T-helper 1 cell treated with Interleukin-12 subunit alpha and Interleukin-12 subunit beta and Interleukin-4 antibody, amounts not matched to agents 30 ng/mL and 1 ng/mL, for 36 hours (primary cell): Measurements from ENCODE around the gene DUSP18. TPM values are rescaled to one million over a fixed set of nuclear protein-coding genes. Genes with fewer than 3 reads are reported as not detected.
"Not testable (repeated sequence)": the region's sequence is repeated elsewhere in the genome, so short reads cannot be mapped to it uniquely, and the experiment has no call there.

ENCODE experiments used
- intact Hi-C: fragments of 100-400 bp; cut with micrococcal nuclease; formaldehyde crosslinking; loops from one replicate; pipeline ENCODE4 v1.15.1; 2024
- total RNA-seq: library from RNA; stranded (reverse); gene quantifications from 2 replicates; pipeline ENCODE4 v1.2.3, GENCODE V29; 2022

DUSP18 gene
- total RNA-seq, 1 donor from 2014 or later: 15.7 TPM

GRCh38 chr22:30679895-30680690 is 12.4 kb upstream of the DUSP18 start:
- intact Hi-C loops: not testable (repeated sequence)

GRCh38 chr22:30676565-30676964 is 8.9 kb upstream of the DUSP18 start:
- intact Hi-C loops: not testable (repeated sequence)

- intact Hi-C loops: no loop called here
These were observed 7.8 kb upstream of the DUSP18 start for GRCh38 chr22:30675436-30675835.

DNA sequence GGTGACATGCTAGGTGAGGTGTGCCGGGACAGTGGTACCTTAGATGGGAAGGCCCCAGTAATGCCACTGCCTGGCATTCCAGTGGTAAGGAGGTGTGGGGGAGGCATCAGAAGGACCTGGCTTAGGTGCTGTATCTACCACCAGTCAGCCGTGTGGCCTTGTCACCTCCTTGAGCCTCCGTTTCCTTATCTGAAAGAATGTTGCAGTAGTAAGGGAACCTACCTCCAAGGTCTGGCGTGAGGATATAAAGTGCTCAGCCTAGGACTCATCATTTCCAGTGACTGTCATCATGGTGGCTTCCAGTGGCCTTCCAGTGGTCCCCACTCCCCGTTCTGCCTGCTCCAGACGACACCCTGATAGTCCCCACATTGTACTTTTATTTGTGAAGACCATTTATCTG is 6.8 kb upstream of the DUSP18 start:
- intact Hi-C loops: no loop called here

DNA sequence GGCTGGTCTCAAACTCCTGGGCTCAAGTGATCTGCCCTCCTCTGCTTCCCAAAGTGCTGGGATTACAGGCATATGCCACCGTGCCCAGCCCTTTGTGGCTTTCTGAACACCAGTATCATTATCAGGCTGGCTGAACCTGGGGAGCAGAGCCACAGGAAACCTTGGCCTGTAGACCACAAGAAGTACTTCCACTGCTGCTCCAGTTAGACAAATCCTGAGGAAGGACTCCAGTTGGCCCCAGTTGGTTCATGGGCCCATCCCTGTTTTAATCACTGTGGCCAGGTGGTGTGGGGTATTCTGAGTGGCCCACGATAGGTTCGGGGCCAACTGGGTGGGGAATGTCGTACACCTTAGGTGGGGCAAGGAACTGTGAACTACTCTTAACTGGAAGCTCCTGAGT is 5.5 kb upstream of the DUSP18 start:
- intact Hi-C loops: no loop called here

DNA sequence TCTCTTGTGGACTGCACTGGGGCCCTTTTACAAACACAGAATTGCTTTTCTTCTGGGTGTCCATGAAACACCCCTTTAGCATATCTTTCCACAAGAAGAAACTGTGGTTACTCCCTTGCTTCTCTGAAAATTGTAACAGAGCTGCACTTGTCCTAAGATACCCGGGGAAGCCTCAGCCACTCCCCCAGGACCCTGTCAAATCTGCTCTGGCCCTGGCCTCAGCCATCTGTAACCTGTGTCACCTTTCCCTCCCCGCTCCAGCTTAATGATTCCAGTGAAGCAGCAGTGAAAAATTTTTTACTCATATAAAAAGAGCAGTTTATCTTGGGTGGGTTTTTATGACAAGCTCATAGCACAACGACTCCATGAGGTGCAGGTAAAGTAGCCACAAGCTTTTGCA is 3.4 kb upstream of the DUSP18 start:
- intact Hi-C loops: no loop called here

- intact Hi-C loops: loop anchor here (5.0 kb wide), 2 partner anchors 274 to 1284 kb away; no protein-coding TSS in a partner anchor
These were observed 673 bp upstream of the DUSP18 start for GRCh38 chr22:30668386-30668710.

DNA sequence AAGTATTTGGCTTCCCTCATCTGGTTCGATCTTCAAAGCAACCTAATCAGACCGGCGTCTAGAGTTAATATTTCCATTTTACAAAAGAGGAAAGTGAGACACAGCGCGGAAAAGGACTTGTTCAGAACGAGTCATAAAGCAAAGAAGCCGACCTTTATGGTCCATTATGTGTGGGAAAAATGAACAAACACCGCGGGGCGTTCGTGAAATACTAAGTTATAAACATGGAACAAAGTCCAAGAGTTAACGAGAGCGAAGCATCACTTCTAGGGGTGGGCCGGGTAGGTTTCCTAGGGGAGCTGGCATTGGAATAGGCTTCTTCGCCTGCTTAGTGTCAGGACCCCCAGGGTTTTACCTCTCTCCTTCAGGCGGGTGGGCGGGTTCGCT is 575 bp downstream of the DUSP18 start:
- intact Hi-C loops: loop anchor here (1.0 to 5.0 kb wide), 11 partner anchors 18 to 1285 kb away; partner anchors contain the start of genes ASCC2, OSBP2, SMTN and TUG1

DNA sequence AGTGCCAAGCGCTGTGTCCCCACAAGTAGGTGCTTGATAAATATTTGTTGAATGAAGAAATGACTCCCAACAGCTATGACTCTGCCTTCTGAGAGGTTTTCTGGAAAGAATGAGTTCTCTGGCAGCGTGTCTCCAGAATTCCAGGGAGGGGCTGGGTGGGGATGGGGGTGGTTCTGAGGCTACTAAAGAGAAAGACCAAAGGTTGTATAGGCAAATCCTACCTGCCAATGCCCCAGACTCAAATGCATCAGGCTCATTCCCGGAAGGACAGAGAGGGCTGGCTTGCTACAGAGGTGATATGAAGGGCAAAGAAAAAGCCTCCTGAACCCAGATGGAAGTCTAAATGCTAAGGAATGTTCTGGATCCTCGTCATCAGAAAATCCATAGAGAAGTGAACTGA is 1.9 kb downstream of the DUSP18 start:
- intact Hi-C loops: loop anchor here (2.0 to 5.0 kb wide), 4 partner anchors 79 to 1287 kb away; partner anchors contain the start of gene SMTN

- intact Hi-C loops: loop anchor here (5.0 kb wide), 2 partner anchors 277 to 1287 kb away; no protein-coding TSS in a partner anchor
These were observed 2.4 kb downstream of the DUSP18 start for GRCh38 chr22:30665266-30665665.

- intact Hi-C loops: loop anchor here (5.0 kb wide), 2 partner anchors 278 to 1288 kb away; no protein-coding TSS in a partner anchor
These were observed 2.9 kb downstream of the DUSP18 start for GRCh38 chr22:30664798-30665197.

GRCh38 chr22:30662040-30662439 is 5.6 kb downstream of the DUSP18 start:
- intact Hi-C loops: no loop called here

- intact Hi-C loops: no loop called here
These were observed 12.1 kb downstream of the DUSP18 start for GRCh38 chr22:30655532-30655931.

DNA sequence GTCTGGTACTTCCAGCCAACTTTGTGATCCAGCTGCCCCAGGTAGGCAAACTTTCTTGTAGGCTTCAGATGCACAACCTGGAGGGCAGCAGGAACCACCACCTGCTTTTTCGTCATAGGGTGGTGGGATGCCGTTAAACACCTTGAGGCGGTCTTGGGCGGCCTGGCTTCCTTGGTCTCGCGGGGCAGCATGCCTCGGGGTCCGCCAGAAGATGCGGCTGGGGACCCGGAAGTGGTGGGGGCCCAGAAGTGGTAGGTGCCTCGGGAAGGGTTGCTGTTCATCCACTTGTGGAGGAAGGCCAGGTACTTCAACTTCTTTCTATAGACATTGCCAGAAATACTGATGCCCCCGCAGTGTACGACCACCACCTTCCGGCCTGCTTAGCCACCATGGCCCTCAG is 13.3 kb downstream of the DUSP18 start:
- intact Hi-C loops: no loop called here

DNA sequence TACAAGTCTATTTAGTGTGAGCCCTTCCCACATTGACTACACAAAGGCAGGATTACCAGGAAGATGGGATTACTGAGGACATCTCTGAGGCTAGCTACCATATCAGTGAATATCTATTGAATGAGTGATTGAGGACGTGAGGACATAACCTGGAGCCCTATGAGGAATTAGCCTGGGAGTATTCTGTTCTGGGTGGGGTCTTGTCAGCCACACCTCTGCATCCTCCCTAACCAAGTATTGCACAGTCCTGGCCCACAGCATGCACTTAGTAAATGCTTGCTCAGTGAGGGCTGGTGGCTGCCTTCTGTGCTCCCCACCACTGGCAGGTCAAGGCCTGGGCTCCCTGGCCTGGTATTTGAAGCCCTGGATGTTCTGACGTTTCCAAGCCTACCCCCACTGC is 14.8 kb downstream of the DUSP18 start:
- intact Hi-C loops: no loop called here

GRCh38 chr22:30650508-30651116 is 17.1 kb downstream of the DUSP18 start:
- intact Hi-C loops: no loop called here

DNA sequence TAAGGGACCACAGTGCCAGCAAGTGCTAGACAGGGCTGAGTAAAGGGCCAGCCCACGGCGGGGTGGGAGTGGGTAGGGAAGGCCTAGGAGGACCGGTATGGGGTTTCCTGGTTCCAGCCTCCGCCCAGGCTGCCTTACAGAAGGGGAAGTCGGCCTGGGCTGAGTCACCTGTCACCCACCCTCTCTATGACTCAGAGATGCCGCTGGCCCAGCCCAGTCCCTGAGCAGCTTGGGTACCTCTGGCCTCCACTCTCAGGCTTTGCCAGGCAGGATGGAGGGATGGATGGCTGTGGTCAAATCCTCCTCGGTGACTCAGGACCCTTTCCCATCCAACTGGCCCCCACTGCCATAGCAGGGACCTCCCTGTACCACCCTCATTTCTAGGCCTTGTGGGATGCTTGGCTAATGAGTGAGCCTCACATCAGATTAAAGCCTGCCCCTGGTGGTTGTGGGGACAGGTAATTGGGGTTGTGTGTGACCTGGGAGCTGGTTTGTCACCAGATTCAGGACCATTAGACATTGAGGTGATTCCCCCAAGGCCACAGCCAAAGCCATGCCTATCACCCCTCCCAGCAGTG is 18.2 kb downstream of the DUSP18 start:
- intact Hi-C loops: loop anchor here (1.0 kb wide), 3 partner anchors 14 to 91 kb away; partner anchors contain the start of genes DUSP18 and SLC35E4

GRCh38 chr22:30648825-30649224 is 18.9 kb downstream of the DUSP18 start:
- intact Hi-C loops: loop anchor here (1.0 kb wide), 3 partner anchors 14 to 91 kb away; partner anchors contain the start of genes DUSP18 and SLC35E4

DNA sequence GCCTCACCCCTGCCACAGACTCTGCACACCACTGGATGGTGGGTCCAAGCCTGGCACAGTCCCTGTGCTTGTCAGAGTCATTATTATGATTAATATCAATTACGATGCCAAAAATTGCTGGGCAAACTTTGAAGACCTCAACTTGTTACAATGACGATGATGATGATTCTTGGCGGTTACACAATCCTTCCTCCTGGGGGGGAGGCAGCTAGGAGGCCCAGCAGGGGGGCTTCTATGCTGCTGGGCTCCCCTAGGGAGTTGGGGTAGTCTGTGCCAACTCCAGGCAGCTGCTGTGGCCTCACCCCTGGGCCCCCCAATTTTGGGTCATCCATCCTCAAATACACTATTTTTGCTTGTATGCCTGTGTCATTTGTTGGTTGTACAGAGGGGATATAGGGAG is 20.1 kb downstream of the DUSP18 start:
- intact Hi-C loops: no loop called here

DNA sequence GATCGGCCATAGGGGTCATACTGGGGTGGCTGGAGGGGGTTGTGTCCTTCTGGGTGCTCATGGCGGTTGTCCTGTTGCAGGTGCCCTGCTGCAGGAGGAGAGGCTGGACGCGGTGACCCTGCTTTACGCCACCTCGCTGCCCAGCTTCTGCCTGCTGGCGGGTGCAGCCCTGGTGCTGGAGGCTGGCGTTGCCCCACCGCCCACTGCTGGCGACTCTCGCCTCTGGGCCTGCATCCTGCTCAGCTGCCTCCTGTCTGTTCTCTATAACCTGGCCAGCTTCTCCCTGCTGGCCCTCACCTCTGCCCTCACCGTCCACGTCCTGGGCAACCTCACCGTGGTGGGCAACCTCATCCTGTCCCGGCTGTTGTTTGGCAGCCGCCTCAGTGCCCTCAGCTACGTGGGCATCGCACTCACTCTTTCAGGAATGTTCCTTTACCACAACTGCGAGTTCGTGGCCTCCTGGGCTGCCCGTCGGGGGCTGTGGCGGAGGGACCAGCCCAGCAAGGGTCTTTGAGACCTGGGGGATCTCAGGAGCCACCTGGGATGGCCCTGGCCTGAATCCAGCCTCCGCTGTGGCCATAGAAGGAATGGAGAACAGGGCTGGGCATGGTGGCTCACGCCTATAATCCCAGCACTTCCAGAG is 21.0 kb downstream of the DUSP18 start:
- intact Hi-C loops: no loop called here

DNA sequence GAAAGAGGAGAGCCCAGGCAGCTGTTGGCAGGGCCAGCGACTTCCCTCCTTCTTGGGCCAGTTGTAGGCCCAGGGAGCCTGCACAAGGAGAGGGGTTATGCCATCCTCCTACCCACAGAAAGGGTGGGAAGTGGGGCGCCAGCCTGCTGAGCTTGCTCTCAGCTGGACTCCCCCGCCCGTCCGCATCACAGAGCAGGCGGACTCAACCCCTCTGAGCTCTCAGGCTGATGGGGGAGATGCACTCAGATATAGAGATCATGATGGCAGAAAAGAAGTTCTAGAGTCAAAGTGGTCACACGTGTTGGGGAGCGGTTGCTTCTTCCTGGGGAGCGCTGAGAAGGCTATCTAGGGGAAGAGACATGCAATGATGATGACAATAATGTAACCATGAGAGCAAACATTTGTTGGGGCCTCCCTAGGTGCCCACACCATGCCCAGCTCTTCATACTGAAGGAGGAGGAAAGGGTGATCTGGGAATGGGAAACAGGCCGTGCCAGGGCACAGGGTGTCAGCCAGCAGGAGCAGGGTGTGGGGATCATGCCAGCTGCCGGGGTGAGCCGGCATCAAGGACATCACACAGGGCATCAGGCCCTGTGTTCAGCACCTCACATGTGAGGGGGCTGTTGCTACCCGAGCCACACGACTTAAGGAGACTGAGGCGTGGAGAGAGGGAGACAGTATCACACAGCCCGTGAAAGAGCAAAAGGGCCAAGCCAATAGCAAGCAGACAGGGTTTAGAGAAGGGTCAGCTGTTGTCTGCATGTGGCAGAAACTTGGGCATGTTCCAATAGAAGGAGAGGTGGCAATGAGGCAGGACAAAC is 24.4 kb downstream of the DUSP18 start:
- intact Hi-C loops: no loop called here
